T-helper 17 cell (primary cell): Measurements from ENCODE around the gene PSKH1. TPM values are rescaled to one million over a fixed set of nuclear protein-coding genes. Genes with fewer than 3 reads are reported as not detected.
"Not testable (repeated sequence)": the region's sequence is repeated elsewhere in the genome, so short reads cannot be mapped to it uniquely, and the experiment has no call there.

Experiments used
- ATAC-seq: fragments of 150-1000 bp; cut with Tn5 transposase; 2 replicates; pipeline ENCODE4 v1.10.0; 2021; ENCODE audit warnings: mild to moderate bottlenecking, moderate library complexity
- DNase-seq, 3 donors: peaks; one replicate each; pipeline versions ENCODE4 v3.0.0 to v3.0.0-alpha.2; 2020 to 2021
- H3K9me3 ChIP-seq: one replicate; pipeline ENCODE4 v1.7.0; 2013; ENCODE audit warnings: low read length, mild to moderate bottlenecking; ENCODE audit not compliant: control insufficient read depth, poor library complexity, severe bottlenecking
- H3K27ac Mint-ChIP-seq: one replicate; pipeline ENCODE4 v1.8.0; 2022; ENCODE audit warnings: mild to moderate bottlenecking, moderate library complexity, mixed read lengths
- H3K27me3 Mint-ChIP-seq: one replicate; pipeline ENCODE4 v1.8.0; 2022; ENCODE audit warnings: mixed read lengths
- H3K36me3 Mint-ChIP-seq: one replicate; pipeline ENCODE4 v1.8.0; 2022; ENCODE audit warnings: low read depth, mixed read lengths
- H3K4me1 Mint-ChIP-seq: one replicate; pipeline ENCODE4 v1.8.0; 2022; ENCODE audit warnings: mild to moderate bottlenecking, mixed read lengths
- H3K4me3 Mint-ChIP-seq: one replicate; pipeline ENCODE4 v1.8.0; 2022; ENCODE audit warnings: mild to moderate bottlenecking, moderate library complexity, mixed read lengths
- total RNA-seq, 4 donors: library from RNA in 2 of 4; stranded (reverse) in 2 of 4; gene quantifications; one replicate each; pipeline ENCODE4 v1.2.3 and lab custom pipeline; 2022 to 2026

PSKH1 gene
- total RNA-seq, 2 donors from 2014 or later, result 14.5 to 15.5 TPM

DNA sequence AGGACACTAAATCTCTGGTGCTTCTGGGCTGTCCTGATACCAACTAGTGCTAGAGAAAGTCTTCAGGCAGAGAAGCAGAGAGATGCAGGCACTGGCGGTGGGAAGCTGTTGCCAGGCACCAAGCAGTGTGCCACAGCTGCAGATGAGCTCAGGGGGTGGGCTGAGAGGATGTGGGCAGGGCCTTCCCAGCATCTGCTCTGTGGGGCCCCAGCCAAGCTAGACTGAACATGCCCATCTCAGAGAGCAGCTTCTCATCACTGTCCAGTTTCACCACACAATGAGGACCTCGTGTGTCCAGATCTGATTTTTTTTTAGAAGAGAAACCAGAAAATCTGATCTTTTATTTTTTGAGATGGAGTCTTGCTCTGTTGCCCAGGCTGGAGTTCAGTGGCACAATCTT, 17.1 kb downstream of the PSKH1 start:
- peak; percentile 45 for ATAC-seq
- Mint-ChIP-seq H3K4me3 (no peak overlapping the region), H3K27me3 (no peaks in the 10 kb centered on the region), H3K4me1 (peaks cover 18% of the 10 kb centered on the region), H3K36me3 (peaks cover 2% of the 10 kb centered on the region), H3K27ac (peak overlapping the region; percentile 14)
- H3K9me3 ChIP-seq, result no peaks in the 10 kb centered on the region
- DNase-seq, result no peak

GRCh38 chr16:67914758-67915495, 21.9 kb downstream of the PSKH1 start:
- ATAC-seq, result no peak
- no peak overlapping the region for H3K27ac Mint-ChIP-seq
- no peak overlapping the region for H3K4me3 Mint-ChIP-seq
- H3K4me1 Mint-ChIP-seq, result peaks cover 29% of the 10 kb centered on the region
- no peaks in the 10 kb centered on the region for H3K27me3 Mint-ChIP-seq
- DNase-seq, result no peak
- peaks cover 2% of the 10 kb centered on the region for H3K36me3 Mint-ChIP-seq
- H3K9me3 ChIP-seq, result no peaks in the 10 kb centered on the region

DNA sequence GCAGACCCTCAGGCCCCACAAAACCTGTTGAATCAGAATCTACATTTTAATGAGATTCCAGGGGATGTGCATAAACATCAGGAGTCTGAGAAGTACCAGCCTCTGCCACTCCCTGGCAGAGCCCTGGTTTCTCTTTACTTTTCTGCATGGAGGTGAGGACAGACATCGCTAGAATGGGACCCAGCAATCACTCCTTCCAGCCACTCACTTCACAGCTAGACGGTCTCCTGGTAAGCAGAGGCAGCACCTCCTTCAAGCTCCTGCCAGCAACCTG, 22.4 kb downstream of the PSKH1 start:
- not testable (repeated sequence) for H3K9me3 ChIP-seq, H3K36me3 Mint-ChIP-seq, DNase-seq, ATAC-seq, H3K4me3 Mint-ChIP-seq, H3K27me3 Mint-ChIP-seq, H3K27ac Mint-ChIP-seq
- H3K4me1 Mint-ChIP-seq, result peaks cover 27% of the 10 kb centered on the region

DNA sequence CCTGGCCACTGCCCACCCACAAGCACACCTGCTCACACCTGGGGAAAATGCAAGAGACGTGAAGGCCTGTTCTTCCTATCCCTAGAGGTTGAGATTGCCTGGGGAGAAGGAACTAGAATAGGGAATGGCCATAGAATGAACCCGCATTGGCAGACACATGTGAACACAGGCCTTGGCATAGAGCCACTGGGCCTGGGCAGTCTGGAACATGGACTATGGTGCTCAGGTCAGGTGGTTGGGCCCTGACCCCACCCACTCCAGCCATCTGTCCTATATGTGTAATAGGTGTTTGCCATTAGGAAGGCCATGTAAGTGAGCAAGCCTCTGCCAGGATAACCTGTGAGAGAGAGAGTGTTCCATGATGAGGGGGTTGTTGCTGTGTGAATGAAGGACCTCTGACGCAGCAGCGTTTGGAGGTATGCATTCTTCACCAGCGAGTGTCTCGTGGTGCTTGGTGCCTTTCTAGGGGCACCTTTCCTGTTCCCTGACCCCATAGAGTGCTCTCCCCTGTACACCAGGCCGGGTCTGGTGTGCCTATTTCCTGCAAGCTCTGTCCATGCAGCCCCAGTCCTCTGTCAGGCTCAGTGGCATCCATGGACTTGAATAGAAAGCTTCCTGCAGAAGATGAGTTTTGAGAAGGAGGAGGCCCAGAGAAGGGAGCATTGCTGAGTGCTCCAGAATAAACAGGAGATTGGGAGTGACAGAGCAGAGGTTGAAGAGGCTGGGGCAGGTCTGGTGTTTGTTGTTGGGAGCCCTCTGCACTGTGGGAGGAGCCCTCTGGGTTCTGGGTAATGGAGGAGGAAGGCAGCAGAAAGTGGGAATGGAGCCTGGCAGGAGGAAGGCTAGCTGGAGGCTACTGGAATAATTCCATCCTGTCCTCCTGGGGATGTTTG, 23.0 kb downstream of the PSKH1 start:
- peaks cover 2% of the 10 kb centered on the region for H3K36me3 Mint-ChIP-seq
- H3K4me1 Mint-ChIP-seq, result peaks cover 28% of the 10 kb centered on the region
- no peaks in the 10 kb centered on the region for H3K9me3 ChIP-seq
- H3K4me3 Mint-ChIP-seq, result no peak overlapping the region
- no peaks in the 10 kb centered on the region for H3K27me3 Mint-ChIP-seq
- ATAC-seq (no peak), DNase-seq (no peak)
- peak overlapping the region; percentile 41 for H3K27ac Mint-ChIP-seq

DNA sequence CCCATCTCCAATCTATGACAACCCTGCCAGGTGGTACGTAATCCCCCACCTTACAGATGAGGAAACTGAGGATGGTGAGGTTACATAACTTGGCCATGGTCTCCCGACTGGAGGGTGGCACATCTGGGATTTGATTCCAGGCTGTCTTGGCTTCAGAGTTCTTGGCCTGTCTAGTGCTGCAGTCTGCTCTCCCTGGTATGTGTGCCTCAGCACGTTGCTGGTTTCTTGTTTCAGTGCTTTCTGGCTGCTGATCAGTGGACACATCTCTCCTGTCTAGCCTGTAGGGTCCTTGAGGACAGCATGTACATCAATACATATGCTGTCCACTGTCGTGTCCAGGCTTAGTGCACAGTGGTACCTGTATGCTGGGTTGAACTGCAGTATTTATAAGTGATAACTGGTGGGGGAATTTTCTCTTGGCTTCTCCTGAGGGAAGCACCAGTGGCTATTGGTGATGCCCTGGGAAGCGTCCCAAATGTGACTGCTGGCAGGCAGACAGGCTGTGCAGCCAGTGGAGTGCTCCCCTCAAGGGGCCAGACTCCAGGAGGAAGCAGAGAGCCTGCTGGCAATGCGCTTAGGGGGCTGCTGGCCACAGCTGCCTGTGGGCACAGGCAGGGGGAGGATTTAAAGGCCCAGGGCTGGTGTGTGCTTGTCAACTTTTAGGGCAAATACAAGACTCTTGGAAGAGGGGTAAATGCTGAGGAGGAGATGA, 24.2 kb downstream of the PSKH1 start:
- Mint-ChIP-seq H3K27me3 (no peaks in the 10 kb centered on the region), H3K4me3 (no peak overlapping the region), H3K4me1 (peaks cover 31% of the 10 kb centered on the region), H3K27ac (peak overlapping the region; percentile 76), H3K36me3 (peaks cover 2% of the 10 kb centered on the region)
- no peaks in the 10 kb centered on the region for H3K9me3 ChIP-seq
- DNase-seq, result no peak
- no peak for ATAC-seq

DNA sequence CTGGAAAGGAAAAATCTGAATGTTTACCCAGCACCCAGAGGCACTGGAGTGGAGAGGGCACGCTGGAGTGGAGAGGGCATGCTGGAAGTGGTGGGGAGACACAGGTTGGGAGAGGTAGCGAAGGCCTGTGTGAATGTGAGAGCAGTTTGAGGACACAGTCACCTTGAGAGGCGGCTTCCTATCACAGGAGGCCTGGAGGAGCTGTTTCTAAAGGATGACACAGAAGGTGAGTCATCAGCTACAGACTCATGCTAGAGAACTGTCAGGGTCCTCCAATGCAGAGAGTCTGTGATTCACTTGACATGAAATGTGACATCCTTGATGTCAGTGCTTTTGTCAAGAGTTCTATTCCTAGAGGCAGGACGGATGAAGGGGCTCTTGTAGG, 24.8 kb downstream of the PSKH1 start:
- Mint-ChIP-seq H3K36me3 (peaks cover 2% of the 10 kb centered on the region), H3K4me3 (no peak overlapping the region), H3K27ac (peak overlapping the region; percentile 76)

GRCh38 chr16:67919622-67920221, 26.7 kb downstream of the PSKH1 start:
- ATAC-seq, result no peak

More for the DNA sequence above, 24.8 kb downstream of the PSKH1 start:
- ATAC-seq (no peak), DNase-seq (no peak)
- Mint-ChIP-seq H3K4me1 (peaks cover 32% of the 10 kb centered on the region), H3K27me3 (no peaks in the 10 kb centered on the region)
- H3K9me3 ChIP-seq, result no peaks in the 10 kb centered on the region

DNA sequence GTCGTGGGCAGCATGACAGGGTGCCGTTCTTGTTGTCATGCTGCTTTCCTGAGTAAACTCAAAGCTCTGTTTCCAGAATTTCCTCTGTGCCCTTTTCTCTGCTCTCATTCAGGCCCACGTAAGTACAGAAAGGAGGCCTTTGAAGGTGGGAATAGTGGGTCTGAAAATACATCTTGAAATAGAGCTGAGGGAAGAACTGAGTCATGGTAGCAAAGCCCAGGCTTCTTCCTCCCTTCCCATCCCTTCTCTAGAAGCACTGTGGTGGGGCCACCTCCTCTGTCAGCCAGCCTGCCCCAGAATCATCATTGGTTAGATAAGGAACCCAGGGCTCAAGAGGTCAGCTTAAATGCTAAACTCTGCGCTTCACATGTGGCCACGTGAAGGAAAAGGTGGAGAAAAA, 29.2 kb downstream of the PSKH1 start:
- Mint-ChIP-seq H3K4me3 (no peak overlapping the region), H3K4me1 (peaks cover 21% of the 10 kb centered on the region), H3K27ac (peak overlapping the region; percentile 65), H3K27me3 (no peaks in the 10 kb centered on the region), H3K36me3 (peaks cover 2% of the 10 kb centered on the region)
- H3K9me3 ChIP-seq, result no peaks in the 10 kb centered on the region
- no peak for DNase-seq
- ATAC-seq, result no peak

More at GRCh38 chr16:67919622-67920221, 26.7 kb downstream of the PSKH1 start:
- Mint-ChIP-seq H3K27ac (no peak overlapping the region), H3K36me3 (peaks cover 2% of the 10 kb centered on the region), H3K4me3 (no peak overlapping the region), H3K27me3 (no peaks in the 10 kb centered on the region), H3K4me1 (peaks cover 28% of the 10 kb centered on the region)
- DNase-seq, result no peak
- H3K9me3 ChIP-seq, result no peaks in the 10 kb centered on the region

- Mint-ChIP-seq H3K36me3 (peaks cover under 1% of the 10 kb centered on the region), H3K27me3 (no peaks in the 10 kb centered on the region), H3K4me1 (peaks cover 16% of the 10 kb centered on the region), H3K4me3 (no peak overlapping the region), H3K27ac (peak overlapping the region; percentile 65)
- no peaks in the 10 kb centered on the region for H3K9me3 ChIP-seq
- ATAC-seq (no peak), DNase-seq (no peak)
Measured at GRCh38 chr16:67922740-67923139, 29.7 kb downstream of the PSKH1 start.

DNA sequence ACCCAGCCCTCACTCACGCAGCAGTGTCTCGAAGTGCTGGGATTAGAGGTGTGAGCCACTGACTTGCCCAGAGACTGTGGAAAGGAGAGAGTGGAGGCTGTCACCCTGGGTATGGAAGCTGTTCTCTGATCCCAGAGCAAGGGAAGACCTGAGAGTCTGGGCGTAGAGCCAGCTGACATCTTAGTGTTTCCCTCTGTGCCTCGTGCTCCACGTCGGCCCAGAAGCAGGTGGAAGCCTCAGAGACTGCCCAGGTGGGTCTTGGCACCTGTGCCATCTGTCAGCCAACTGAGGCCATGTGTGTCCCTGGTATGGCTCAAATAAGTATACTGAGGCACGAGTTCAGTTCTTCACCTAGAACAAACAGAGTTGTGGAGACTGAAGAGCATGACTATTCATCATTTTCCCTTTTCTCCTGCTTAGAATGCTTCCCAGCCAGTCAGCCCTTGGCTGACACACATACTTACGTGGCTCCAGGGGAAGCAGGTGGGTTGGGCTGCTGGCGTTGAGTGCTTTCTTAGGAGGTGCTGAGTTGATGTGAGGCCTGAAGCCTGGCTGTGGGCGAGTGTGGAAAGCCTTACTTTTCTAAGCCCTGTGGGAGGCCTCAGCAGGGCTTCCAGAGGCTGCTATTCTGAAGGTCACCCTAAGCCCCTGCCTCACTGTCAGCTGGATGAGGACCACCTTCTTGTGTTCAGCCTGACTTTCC, 30.5 kb downstream of the PSKH1 start:
- H3K4me1 Mint-ChIP-seq, result peaks cover 23% of the 10 kb centered on the region
- H3K27ac Mint-ChIP-seq, result no peak overlapping the region
- DNase-seq, result no peak
- H3K9me3 ChIP-seq, result no peaks in the 10 kb centered on the region
- no peaks in the 10 kb centered on the region for H3K36me3 Mint-ChIP-seq
- H3K4me3 Mint-ChIP-seq, result no peak overlapping the region
- H3K27me3 Mint-ChIP-seq, result no peaks in the 10 kb centered on the region
- no peak for ATAC-seq

DNA sequence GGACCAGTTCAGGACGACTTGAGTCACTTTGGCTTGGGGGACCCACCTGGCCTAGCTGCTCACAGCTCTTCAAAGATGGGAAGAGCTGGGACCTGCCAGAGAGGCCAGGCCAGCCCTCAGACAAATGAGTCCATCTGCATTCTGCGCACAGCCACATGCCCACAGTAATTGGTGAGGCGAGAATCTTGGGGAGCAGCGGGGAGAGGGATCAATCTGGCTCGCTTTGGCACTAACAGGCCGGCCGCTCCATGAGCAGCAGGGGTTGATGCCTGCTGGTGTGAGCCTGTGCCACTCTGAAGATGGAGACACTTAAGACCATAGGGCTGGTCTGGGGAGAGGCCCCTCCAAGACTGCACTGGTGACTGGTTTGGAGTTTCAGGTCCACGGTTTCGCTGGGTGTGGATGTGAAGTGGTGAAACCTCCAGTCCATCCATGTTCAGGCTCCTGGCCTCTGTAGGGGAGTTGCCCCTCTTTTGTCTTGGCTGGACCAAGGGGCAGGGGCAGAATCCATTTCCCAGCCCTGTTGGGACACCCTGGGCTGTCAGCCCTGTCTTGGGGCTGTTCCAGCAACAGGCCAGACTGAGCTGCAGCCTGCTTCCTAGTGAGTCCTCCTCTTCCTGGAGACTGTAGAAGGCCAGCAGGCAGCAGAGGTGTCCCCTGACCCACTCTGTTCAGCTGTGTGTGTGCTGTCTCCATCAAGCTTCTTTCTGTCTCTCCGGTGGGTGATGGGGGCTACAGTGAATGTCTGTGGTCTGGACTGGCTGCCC, 31.3 kb downstream of the PSKH1 start:
- no peak for ATAC-seq
- no peak overlapping the region for H3K27ac Mint-ChIP-seq

GRCh38 chr16:67926181-67926750, 33.2 kb downstream of the PSKH1 start:
- H3K27ac Mint-ChIP-seq, result peak overlapping the region; percentile 29
- no peak for ATAC-seq

More for the DNA sequence above, 31.3 kb downstream of the PSKH1 start:
- Mint-ChIP-seq H3K27me3 (no peaks in the 10 kb centered on the region), H3K4me1 (peaks cover 25% of the 10 kb centered on the region), H3K36me3 (no peaks in the 10 kb centered on the region), H3K4me3 (no peak overlapping the region)
- no peak for DNase-seq
- H3K9me3 ChIP-seq, result no peaks in the 10 kb centered on the region

More at GRCh38 chr16:67926181-67926750, 33.2 kb downstream of the PSKH1 start:
- DNase-seq, result no peak
- H3K4me3 Mint-ChIP-seq, result no peak overlapping the region
- H3K27me3 Mint-ChIP-seq, result no peaks in the 10 kb centered on the region
- H3K36me3 Mint-ChIP-seq, result no peaks in the 10 kb centered on the region
- peaks cover 22% of the 10 kb centered on the region for H3K4me1 Mint-ChIP-seq
- no peaks in the 10 kb centered on the region for H3K9me3 ChIP-seq
